Daoy (cell line): ENCODE data around the gene UQCRH. TPM values are rescaled to one million over a fixed set of nuclear protein-coding genes. Genes with fewer than 3 reads are reported as not detected.
"Not testable (repeated sequence)": the region's sequence is repeated elsewhere in the genome, so short reads cannot be mapped to it uniquely, and the experiment has no call there.

Experiments
- DNase-seq: peaks from one replicate; pipeline ENCODE4 v3.0.0-alpha.2; 2015; ENCODE audit warnings: low read depth
- total RNA-seq: library from RNA; depleted of rRNA; stranded (reverse); fragments of >200 nt; shearing (Covaris generic); gene quantifications from 2 replicates; pipeline ENCODE4 v1.2.3, GENCODE V29; 2014

UQCRH gene
- total RNA-seq, 1 experiment from 2014 or later: 1,452 TPM

GRCh38 chr1:46333300-46334029, 30.0 kb downstream of the UQCRH start:
- DNase-seq: no peak

- DNase-seq: no peak
Observed at GRCh38 chr1:46334030-46334384, 30.5 kb downstream of the UQCRH start.

- no peak for DNase-seq
Observed at GRCh38 chr1:46335081-46335480, 31.6 kb downstream of the UQCRH start.

- DNase-seq: not testable (repeated sequence)
Observed at GRCh38 chr1:46337409-46337808, 33.9 kb downstream of the UQCRH start.

GRCh38 chr1:46340404-46341221, 37.1 kb downstream of the UQCRH start, which contains the start of gene NSUN4:
Gene NSUN4, plus strand, starts transcription at chr1:46340807. Its CDS starts 20 bp downstream, at chr1:46340827.
- DNase-seq: peak; percentile 95

DNA sequence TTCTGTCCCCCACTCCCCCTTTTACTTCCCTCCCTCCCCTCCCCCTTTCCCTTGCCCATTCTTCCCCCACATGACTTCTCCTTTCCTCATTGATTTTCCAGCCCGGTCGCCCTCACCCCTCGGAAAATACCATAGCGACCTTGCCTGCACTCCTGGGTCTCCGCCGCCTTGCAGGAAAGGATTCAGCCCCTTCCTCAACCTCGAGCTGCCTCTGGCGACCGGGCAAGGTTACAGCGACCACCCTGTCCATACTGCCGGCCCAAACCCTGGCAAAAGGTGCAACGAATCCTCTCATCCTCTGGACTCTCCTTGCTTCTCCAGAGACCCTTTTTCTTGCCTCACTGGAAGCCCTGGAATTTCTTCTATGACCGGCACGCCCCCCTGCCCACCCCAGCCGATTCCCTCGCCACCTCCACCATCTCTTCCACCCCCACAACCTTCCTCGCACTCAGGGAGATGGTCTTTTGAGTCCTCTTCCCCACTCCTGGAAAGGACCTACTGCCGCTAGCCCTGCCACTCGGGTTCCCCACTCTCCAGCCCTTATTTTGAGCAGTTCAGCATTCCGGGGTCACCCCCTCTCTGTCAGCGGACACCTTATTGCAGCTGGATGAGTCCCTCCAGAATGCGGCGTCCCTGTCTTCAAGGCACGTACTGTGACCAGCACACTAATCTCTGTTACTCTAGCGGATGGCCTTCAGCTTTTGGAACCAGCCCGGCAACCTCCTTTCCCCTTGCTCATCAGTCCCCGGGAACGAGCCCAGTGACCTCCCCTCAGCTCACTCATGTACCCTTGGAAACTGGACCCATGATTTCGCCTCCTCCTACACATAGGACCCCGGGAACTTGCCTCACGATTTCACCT, 38.0 kb downstream of the UQCRH start:
- no peak for DNase-seq

GRCh38 chr1:46342084-46342656, 38.7 kb downstream of the UQCRH start:
- peak; percentile 35 for DNase-seq

DNA sequence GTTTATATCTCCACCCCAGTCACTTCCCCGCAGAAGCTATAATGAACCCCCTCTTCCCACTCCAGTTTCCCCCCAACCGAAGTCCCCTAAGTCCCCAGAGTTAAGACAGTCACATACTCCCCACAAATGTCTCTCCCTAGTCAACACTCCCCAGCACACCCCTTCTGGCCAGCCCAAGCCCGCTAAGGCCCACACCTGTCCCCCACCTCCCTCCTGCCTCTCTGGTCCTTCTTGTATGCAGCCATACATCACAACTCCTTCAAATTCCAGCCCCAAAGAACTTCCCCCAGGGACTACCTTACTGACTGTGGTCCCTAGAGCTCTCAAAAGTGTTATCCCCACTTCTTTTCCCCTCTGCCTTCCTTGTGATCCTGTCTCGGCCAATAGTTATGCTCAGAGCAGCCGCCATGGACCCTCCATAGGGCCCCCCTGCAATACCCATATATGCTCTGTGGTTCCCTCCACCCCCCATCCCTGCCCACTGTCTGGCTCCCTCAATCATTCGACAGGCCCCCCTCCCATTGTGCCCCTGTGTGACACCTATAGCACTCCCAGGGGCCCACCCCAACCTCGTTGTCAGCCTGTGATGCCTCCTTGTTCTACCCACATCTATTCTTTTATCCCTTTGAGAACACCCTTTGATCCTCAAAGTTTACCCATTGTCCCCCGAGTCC, 39.3 kb downstream of the UQCRH start:
- no peak for DNase-seq

GRCh38 chr1:46343351-46343695, 39.8 kb downstream of the UQCRH start:
- no peak for DNase-seq

DNA sequence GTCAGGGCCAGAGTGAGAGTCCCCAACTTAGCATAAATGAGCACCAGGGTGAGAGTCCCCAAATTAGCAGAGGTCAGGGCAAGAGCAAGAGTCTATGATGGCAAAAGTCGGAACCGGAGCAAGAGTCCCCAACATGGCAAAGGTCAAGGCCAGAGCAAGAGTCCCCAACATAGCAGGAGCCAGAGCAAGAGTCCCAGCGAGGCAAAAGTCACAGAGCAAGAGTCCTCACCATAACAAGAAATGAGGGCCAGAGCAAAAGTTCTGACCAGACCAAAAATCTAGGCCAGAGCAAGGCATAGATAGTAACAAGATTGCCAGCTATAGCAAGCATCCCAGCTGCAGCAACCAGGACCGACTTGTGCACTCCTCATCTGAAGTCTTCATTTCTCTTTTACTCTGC, 40.2 kb downstream of the UQCRH start:
- DNase-seq: no peak

GRCh38 chr1:46344481-46344880, 41.0 kb downstream of the UQCRH start:
- DNase-seq: no peak

- no peak for DNase-seq
Observed at GRCh38 chr1:46345281-46345680, 41.8 kb downstream of the UQCRH start.

- DNase-seq: no peak
Observed at GRCh38 chr1:46352363-46352762, 48.9 kb downstream of the UQCRH start.

DNA sequence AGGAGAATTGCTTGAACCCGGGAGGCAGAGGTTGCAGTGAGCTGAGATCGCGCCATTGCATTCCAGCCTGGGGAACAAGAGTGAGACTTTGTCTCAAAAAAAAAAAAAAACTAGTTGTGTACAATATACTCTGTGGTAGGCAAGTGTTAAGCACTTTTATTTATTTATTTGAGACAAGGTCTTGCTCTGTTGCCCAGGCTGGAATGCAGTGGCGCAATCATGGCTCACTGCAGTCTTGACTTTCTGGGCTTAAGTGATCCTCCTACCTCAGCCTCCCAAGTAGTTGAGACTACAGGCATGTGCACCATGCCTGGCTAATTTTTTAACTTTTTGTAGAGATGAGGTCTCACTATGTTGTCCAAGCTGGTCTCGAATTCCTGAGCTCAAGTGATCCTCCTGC, 52.4 kb downstream of the UQCRH start:
- DNase-seq: not testable (repeated sequence)

DNA sequence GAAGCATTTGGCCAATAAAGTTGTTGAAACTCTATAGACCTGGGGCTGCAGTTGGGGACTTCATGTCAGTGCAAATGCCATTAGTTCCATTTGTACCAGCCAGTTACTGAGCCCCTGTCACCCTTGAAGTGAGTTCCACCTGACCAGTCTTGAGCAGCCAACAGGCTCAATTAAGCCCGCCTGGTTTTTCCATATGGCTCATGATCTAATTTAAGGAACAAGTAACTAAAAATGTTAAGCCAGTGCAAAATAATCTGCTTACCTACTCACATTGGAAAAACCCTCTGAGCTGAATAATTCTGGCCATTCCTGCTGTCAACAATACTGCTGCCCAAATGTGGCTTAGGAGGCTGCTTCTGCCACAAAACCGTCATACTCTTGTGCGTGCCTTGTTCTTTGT, 58.7 kb downstream of the UQCRH start:
- no peak for DNase-seq

GRCh38 chr1:46363121-46363520, 59.6 kb downstream of the UQCRH start:
- DNase-seq: no peak

DNA sequence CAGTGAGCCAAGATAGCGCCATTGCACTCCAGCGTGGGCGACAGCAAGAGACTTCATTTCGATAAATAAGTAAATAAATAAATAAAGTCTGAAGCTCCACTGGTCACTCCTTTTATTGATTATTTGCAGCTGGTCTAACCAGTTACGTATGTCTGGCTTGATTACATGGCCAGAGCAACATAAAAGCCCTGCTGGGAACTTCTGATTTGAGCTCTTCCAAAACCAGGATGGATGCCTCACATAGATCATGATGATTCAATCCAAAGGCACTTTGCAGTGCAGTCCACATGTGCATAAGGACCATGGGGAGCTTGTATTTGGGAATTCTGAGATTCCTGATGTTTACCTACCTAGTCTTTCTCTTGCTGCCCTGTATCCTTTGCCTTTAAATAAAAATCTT, 61.1 kb downstream of the UQCRH start:
- DNase-seq: no peak

DNA sequence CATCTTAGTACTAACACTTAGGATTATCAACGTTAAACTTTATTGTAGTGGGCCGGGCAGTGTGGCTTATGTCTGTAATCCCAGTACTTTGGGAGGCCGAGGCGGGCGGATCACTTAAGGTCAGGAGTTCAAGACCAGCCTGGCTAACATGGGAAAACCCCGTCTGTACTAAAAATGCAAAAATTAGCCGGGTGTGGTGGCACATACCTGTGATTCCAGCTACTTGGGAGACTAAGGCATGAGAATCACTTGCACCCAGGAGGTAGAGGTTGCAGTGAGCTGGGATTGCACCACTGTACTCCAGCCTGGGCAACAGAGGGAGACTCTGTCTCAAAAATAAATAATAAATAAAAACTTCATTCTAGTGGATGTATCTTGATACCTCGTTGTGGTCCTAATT, 62.3 kb downstream of the UQCRH start:
- DNase-seq: not testable (repeated sequence)
